HepG2 (cell line): Measurements from ENCODE around the gene COMMD7. TPM values are rescaled to one million over a fixed set of nuclear protein-coding genes. Genes with fewer than 3 reads are reported as not detected.

Experiments used
- ARID4A ChIP-seq: sonication (generic); formaldehyde crosslinking; IDR thresholded peaks from 2 replicates; pipeline ENCODE4 v1.5.0; 2020; ENCODE audit warnings: mild to moderate bottlenecking, missing genetic modification reagents, borderline replicate concordance
- ARNTL ChIP-seq: sonication (generic); formaldehyde crosslinking; IDR thresholded peaks from 2 replicates; pipeline ENCODE4 v1.4.0; 2020; ENCODE audit warnings: mild to moderate bottlenecking, missing genetic modification reagents
- ATF7-NPFF ChIP-seq: sonication (generic); formaldehyde crosslinking; IDR thresholded peaks from 2 replicates; pipeline ENCODE4 v1.8.1; 2023; ENCODE audit warnings: mild to moderate bottlenecking, low read depth, missing genetic modification reagents, moderate library complexity
- DNMT1 ChIP-seq: sonication (generic); formaldehyde crosslinking; IDR thresholded peaks from 2 replicates; pipeline ENCODE4 v1.5.1; 2020; ENCODE audit warnings: mild to moderate bottlenecking, missing genetic modification reagents
- DR1 ChIP-seq: sonication (generic); formaldehyde crosslinking; IDR thresholded peaks from 2 replicates; pipeline ENCODE4 v1.8.0; 2021; ENCODE audit warnings: mild to moderate bottlenecking, missing genetic modification reagents, inconsistent platforms
- ELF3 ChIP-seq: IDR thresholded peaks from 2 replicates; pipeline ENCODE4 v1.6.1; 2016; ENCODE audit warnings: missing genetic modification reagents, missing compliant biosample characterization
- FOSL1 ChIP-seq: sonication (generic); formaldehyde crosslinking; IDR thresholded peaks from 2 replicates; pipeline ENCODE4 v1.9.0; 2021; ENCODE audit warnings: missing genetic modification reagents, borderline replicate concordance
- HHEX ChIP-seq: IDR thresholded peaks from 2 replicates; pipeline ENCODE4 v1.6.1; 2016; ENCODE audit warnings: control low read depth
- HMG20B ChIP-seq: conservative IDR thresholded peaks from 2 replicates; pipeline ENCODE4 v1.6.1; 2016; ENCODE audit warnings: missing genetic modification reagents, missing compliant biosample characterization
- KDM2A ChIP-seq: sonication (generic); formaldehyde crosslinking; IDR thresholded peaks from 2 replicates; pipeline ENCODE4 v1.4.0; 2020; ENCODE audit warnings: low read depth, missing genetic modification reagents, borderline replicate concordance
- KLF11 ChIP-seq: IDR thresholded peaks from 2 replicates; pipeline ENCODE4 v1.6.1; 2016; ENCODE audit warnings: missing compliant biosample characterization
- MED8 ChIP-seq: sonication (generic); formaldehyde crosslinking; IDR thresholded peaks from 2 replicates; pipeline ENCODE4 v1.8.1; 2023; ENCODE audit warnings: mild to moderate bottlenecking, missing genetic modification reagents; ENCODE audit not compliant: insufficient replicate concordance
- MTF1 ChIP-seq: sonication (generic); formaldehyde crosslinking; IDR thresholded peaks from 2 replicates; pipeline ENCODE4 v1.5.0; 2020; ENCODE audit warnings: missing genetic modification reagents
- NR2F6 ChIP-seq, 2 experiments: IDR thresholded peaks; 2 replicates each; pipeline ENCODE4 v1.6.1; 2016; ENCODE audit warnings: antibody characterized with exemption in 1 of 2, mild to moderate bottlenecking in 1 of 2
- PLRG1 ChIP-seq: fragments of 450-650 bp; conservative IDR thresholded peaks from 2 replicates; pipeline ENCODE4 v1.6.1; 2016
- POLR2A ChIP-seq, 2 experiments: IDR thresholded peaks; 2 replicates each; pipeline ENCODE4 v1.6.1; 2011; ENCODE audit warnings: low read depth in 2 of 2, low read length in 2 of 2, mild to moderate bottlenecking in 1 of 2, moderate library complexity in 1 of 2; ENCODE audit not compliant: insufficient read depth in 1 of 2
- ZBTB43 ChIP-seq: sonication (generic); formaldehyde crosslinking; conservative IDR thresholded peaks from 2 replicates; pipeline ENCODE4 v1.4.0; 2020; ENCODE audit warnings: missing genetic modification reagents
- ZKSCAN8 ChIP-seq: IDR thresholded peaks from 2 replicates; pipeline ENCODE4 v1.6.1; 2016; ENCODE audit warnings: borderline replicate concordance, missing genetic modification reagents, missing compliant biosample characterization
- ZNF121 ChIP-seq: sonication (generic); formaldehyde crosslinking; IDR thresholded peaks from 2 replicates; pipeline ENCODE4 v1.5.0; 2020; ENCODE audit warnings: mild to moderate bottlenecking, missing genetic modification reagents
- ZNF180 ChIP-seq: sonication (generic); formaldehyde crosslinking; IDR thresholded peaks from 2 replicates; pipeline ENCODE4 v1.4.0; 2020; ENCODE audit warnings: low read depth, missing genetic modification reagents, borderline replicate concordance
- ZNF230 ChIP-seq: sonication (generic); formaldehyde crosslinking; IDR thresholded peaks from 2 replicates; pipeline ENCODE4 v1.4.0; 2020; ENCODE audit warnings: mild to moderate bottlenecking, missing genetic modification reagents
- ZNF3 ChIP-seq: IDR thresholded peaks from 2 replicates; pipeline ENCODE4 v1.7.0; 2017; ENCODE audit warnings: inconsistent platforms
- ZNF33B ChIP-seq: sonication (generic); formaldehyde crosslinking; IDR thresholded peaks from 2 replicates; pipeline ENCODE4 v1.5.1; 2020; ENCODE audit warnings: mild to moderate bottlenecking, missing genetic modification reagents
- ZNF431 ChIP-seq: sonication (generic); formaldehyde crosslinking; IDR thresholded peaks from 2 replicates; pipeline ENCODE4 v1.9.0; 2022; ENCODE audit warnings: missing genetic modification reagents, low read depth, mild to moderate bottlenecking, borderline replicate concordance
- ZNF543 ChIP-seq: sonication (generic); formaldehyde crosslinking; IDR thresholded peaks from 2 replicates; pipeline ENCODE4 v1.4.0; 2020; ENCODE audit warnings: mild to moderate bottlenecking, missing genetic modification reagents
- ZNF564 ChIP-seq: sonication (generic); formaldehyde crosslinking; IDR thresholded peaks from 2 replicates; pipeline ENCODE4 v1.8.1; 2023; ENCODE audit warnings: mild to moderate bottlenecking, missing genetic modification reagents
- ZNF724P ChIP-seq: sonication (generic); formaldehyde crosslinking; IDR thresholded peaks from 2 replicates; pipeline ENCODE4 v1.8.0; 2022; ENCODE audit warnings: missing genetic modification reagents, borderline replicate concordance
- polyA plus RNA-seq, 8 experiments: library from polyadenylated mRNA; depleted of rRNA in 3 of 8; stranded (reverse) in 7 of 8; unstranded in 1 of 8; fragments of >200 nt; fragmentation: Illumina TruSeq in 4 of 8; extraction: Trizol in 4 of 8; gene quantifications; 2 replicates each; pipeline versions ENCODE4 v1.2.1 to v1.2.3, GENCODE V29; 2011 to 2016; ENCODE audit warnings: low read depth in 4 of 8, missing spikeins in 1 of 8, mixed read lengths in 1 of 8; ENCODE audit not compliant: insufficient read depth in 1 of 8
- total RNA-seq, 5 experiments: library from RNA; depleted of rRNA; stranded (reverse); fragments of >200 nt; fragmentation: Illumina TruSeq; extraction: Trizol; gene quantifications; 2 replicates each; pipeline ENCODE4 v1.2.3, GENCODE V29; 2016; ENCODE audit warnings: low read depth in 1 of 5

Gene COMMD7
- total and polyA plus RNA-seq, 2 of the 13 experiments (the other 11 are each of a cell fraction or from before 2014, with no cell fraction given): 42.1 to 53.3 TPM

- TF ChIP-seq HHEX (CRISPR knock-in tag) (0 out of 2 replicates have a peak, but pooled peaks have one; percentile 7), PLRG1 (no peak), FOSL1 (CRISPR knock-in tag) (0 out of 2 replicates have a peak, but pooled peaks have one; percentile 19), ZNF180 (no peak), ZBTB43 (CRISPR knock-in tag) (no peak), ELF3 (no peak), DNMT1 (CRISPR knock-in tag) (no peak), ZKSCAN8 (CRISPR knock-in tag) (no peak), ZNF431 (CRISPR knock-in tag) (no peak), POLR2A (IDR thresholded peaks at IDR 0.05; ENCODE audit: insufficient read depth in 1 of 2, low read depth in 2 of 2, low read length in 2 of 2) (peak in 1 of 2 experiments; percentile 37; a peak in 1 of 4 replicates), DR1 (CRISPR knock-in tag) (no peak; the same call in 1 of the 2 replicates), ZNF564 (CRISPR knock-in tag) (no peak), ZNF3 (CRISPR knock-in tag) (0 out of 2 replicates have a peak, but pooled peaks have one; percentile 24), ATF7-NPFF (0 out of 2 replicates have a peak, but pooled peaks have one; percentile 9), HMG20B (peak; percentile 52; the same call in 1 of the 2 replicates), ZNF121 (CRISPR knock-in tag) (0 out of 2 replicates have a peak, but pooled peaks have one; percentile 35), ARNTL (no peak), NR2F6 (IDR thresholded peaks at IDR 0.05) (peak; percentile 53), NR2F6 (CRISPR knock-in tag; IDR thresholded peaks at IDR 0.05) (no peak), ARID4A (CRISPR knock-in tag) (no peak; the same call in none of the 2 replicates), KLF11 (no peak; the same call in 1 of the 2 replicates), MTF1 (CRISPR knock-in tag) (no peak), MED8 (CRISPR knock-in tag) (peak; percentile 18), KDM2A (CRISPR knock-in tag) (no peak; the same call in 1 of the 2 replicates), ZNF724P (CRISPR knock-in tag) (no peak), ZNF230 (CRISPR knock-in tag) (no peak), ZNF543 (CRISPR knock-in tag) (no peak), ZNF33B (no peak; the same call in 1 of the 2 replicates)
Observed at GRCh38 chr20:32681175-32682084, 61.8 kb downstream of the COMMD7 start (continued).
